ENCODE data around the gene MSI2. TPM values are rescaled to one million over a fixed set of nuclear protein-coding genes. Genes with fewer than 3 reads are reported as not detected.

MSI2 gene
- total RNA-seq, 1 donor from 2014 or later = 67.9 TPM

DNA sequence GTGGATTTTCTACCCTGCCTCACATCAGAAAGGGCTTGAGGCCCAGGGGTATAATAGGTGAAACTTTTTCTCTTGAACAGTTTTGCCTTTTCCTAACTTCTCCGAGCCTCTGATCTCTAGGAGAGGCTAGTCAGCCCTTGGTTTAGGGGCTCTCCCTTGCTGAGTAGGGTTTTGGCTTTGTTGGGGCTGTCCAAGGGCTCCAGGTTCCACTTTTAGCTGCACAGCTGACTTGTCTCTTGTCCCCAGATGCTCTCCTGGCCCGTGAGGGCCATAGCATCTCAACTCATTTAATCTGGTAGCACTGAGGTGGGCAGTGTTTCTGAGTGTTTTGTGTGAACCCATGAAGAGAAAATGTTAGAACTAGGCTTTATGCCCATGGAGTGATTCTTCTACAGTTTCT lies 103.9 kb downstream of the MSI2 start:
- Mint-ChIP-seq H3K9me3 (ENCODE audit: unreplicated experiment) (peaks cover 2% of the 10 kb centered on the region), H3K4me1 (ENCODE audit: low read depth, unreplicated experiment) (peaks cover 20% of the 10 kb centered on the region), H3K27ac (ENCODE audit: unreplicated experiment) (no peak overlapping the region), H3K27me3 (ENCODE audit: low read depth, unreplicated experiment) (no peaks in the 10 kb centered on the region), H3K36me3 (ENCODE audit: low read depth, unreplicated experiment) (peaks cover 5% of the 10 kb centered on the region), H3K4me3 (ENCODE audit: unreplicated experiment) (no peak overlapping the region)
- H3K27me3 ChIP-seq (ENCODE audit: insufficient read depth, low read length) = no peaks in the 10 kb centered on the region
- H4K20me1 ChIP-seq (ENCODE audit: insufficient read depth, low read length) = peaks cover 45% of the 10 kb centered on the region
- H3K9me3 ChIP-seq (ENCODE audit: insufficient read depth, low read depth, low read length) = no peaks in the 10 kb centered on the region
- H2AFZ ChIP-seq (ENCODE audit: low read depth, low read length) = no peak overlapping the region
- H3K36me3 ChIP-seq (ENCODE audit: insufficient read depth, low read length) = no peaks in the 10 kb centered on the region
- no peak overlapping the region for H3K27ac ChIP-seq (ENCODE audit: low read depth, low read length)
- no peak for DNase-seq (ENCODE audit: low read depth)
- peaks cover 12% of the 10 kb centered on the region for H3K79me2 ChIP-seq (ENCODE audit: insufficient read depth, low read length)
- no peak for FAIRE-seq
- peaks cover 7% of the 10 kb centered on the region for H3K4me1 ChIP-seq (ENCODE audit: insufficient read depth, low read length)
- TF ChIP-seq EZH2 (IDR thresholded peaks at IDR 0.05; ENCODE audit: insufficient read depth, low read length) = no peak
- TF ChIP-seq, protein P1, sequence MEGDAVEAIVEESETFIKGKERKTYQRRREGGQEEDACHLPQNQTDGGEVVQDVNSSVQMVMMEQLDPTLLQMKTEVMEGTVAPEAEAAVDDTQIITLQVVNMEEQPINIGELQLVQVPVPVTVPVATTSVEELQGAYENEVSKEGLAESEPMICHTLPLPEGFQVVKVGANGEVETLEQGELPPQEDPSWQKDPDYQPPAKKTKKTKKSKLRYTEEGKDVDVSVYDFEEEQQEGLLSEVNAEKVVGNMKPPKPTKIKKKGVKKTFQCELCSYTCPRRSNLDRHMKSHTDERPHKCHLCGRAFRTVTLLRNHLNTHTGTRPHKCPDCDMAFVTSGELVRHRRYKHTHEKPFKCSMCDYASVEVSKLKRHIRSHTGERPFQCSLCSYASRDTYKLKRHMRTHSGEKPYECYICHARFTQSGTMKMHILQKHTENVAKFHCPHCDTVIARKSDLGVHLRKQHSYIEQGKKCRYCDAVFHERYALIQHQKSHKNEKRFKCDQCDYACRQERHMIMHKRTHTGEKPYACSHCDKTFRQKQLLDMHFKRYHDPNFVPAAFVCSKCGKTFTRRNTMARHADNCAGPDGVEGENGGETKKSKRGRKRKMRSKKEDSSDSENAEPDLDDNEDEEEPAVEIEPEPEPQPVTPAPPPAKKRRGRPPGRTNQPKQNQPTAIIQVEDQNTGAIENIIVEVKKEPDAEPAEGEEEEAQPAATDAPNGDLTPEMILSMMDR (IDR thresholded peaks at IDR 0.05; ENCODE audit: insufficient read depth, low read depth, low read length) = no peak
- H3K4me2 ChIP-seq (ENCODE audit: low read length) = no peak overlapping the region
- H3K9ac ChIP-seq (ENCODE audit: low read length) = no peak overlapping the region
- no peak overlapping the region for H3K4me3 ChIP-seq (ENCODE audit: insufficient read depth, low read depth, low read length)

DNA sequence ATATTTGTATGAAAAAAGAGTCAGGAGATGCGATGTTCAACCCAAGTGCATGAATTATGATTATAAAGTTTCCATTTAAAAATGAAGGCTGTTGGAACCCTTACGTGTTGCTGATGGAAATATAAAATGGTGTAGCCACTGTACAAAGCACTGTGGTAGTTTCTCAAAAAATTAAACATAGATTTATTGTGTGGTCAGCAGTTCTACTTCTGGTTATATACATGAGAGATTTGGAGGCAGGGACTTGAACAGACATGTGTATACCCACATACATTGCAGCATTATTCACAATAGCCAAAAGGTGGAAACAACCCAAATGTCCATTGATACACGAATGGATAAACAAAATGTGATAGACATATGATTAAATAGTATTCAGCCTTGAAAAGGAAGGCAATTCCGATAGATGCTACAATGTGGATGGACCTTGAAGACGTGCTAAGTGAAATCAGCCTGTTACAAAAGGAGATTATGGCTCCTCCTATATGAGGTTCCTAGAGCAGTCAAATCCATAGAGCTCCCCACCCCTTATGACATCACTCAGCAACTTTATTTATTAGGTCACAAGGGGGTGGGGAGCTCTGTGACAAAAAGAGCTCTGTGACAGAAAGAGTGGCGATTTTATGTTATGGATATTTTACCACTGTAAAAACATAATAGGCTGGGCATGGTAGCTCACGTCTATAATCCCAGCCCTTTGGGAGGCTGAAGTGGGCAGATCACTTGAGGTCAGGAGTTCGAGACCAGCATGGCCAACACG lies 106.7 kb downstream of the MSI2 start:
- Histone ChIP-seq H3K4me1 (ENCODE audit: insufficient read depth, low read length) (peaks cover 9% of the 10 kb centered on the region), H2AFZ (ENCODE audit: low read depth, low read length) (no peak overlapping the region), H3K4me3 (ENCODE audit: insufficient read depth, low read depth, low read length) (no peak overlapping the region), H3K36me3 (ENCODE audit: insufficient read depth, low read length) (no peaks in the 10 kb centered on the region), H3K79me2 (ENCODE audit: insufficient read depth, low read length) (peaks cover 15% of the 10 kb centered on the region), H4K20me1 (ENCODE audit: insufficient read depth, low read length) (peaks cover 43% of the 10 kb centered on the region), H3K9ac (ENCODE audit: low read length) (no peak overlapping the region), H3K9me3 (ENCODE audit: insufficient read depth, low read depth, low read length) (no peaks in the 10 kb centered on the region), H3K27me3 (ENCODE audit: insufficient read depth, low read length) (no peaks in the 10 kb centered on the region), H3K27ac (ENCODE audit: low read depth, low read length) (no peak overlapping the region), H3K4me2 (ENCODE audit: low read length) (no peak overlapping the region)
- DNase-seq (ENCODE audit: low read depth) (no peak), FAIRE-seq (no peak)
- Mint-ChIP-seq H3K36me3 (ENCODE audit: low read depth, unreplicated experiment) (peaks cover 8% of the 10 kb centered on the region), H3K27ac (ENCODE audit: unreplicated experiment) (no peak overlapping the region), H3K9me3 (ENCODE audit: unreplicated experiment) (peaks cover 2% of the 10 kb centered on the region), H3K4me3 (ENCODE audit: unreplicated experiment) (no peak overlapping the region), H3K27me3 (ENCODE audit: low read depth, unreplicated experiment) (no peaks in the 10 kb centered on the region), H3K4me1 (ENCODE audit: low read depth, unreplicated experiment) (peaks cover 12% of the 10 kb centered on the region)
- TF ChIP-seq, protein P1 (IDR thresholded peaks at IDR 0.05; ENCODE audit: insufficient read depth, low read depth, low read length) = no peak
- TF ChIP-seq EZH2 (IDR thresholded peaks at IDR 0.05; ENCODE audit: insufficient read depth, low read length) = no peak

DNA sequence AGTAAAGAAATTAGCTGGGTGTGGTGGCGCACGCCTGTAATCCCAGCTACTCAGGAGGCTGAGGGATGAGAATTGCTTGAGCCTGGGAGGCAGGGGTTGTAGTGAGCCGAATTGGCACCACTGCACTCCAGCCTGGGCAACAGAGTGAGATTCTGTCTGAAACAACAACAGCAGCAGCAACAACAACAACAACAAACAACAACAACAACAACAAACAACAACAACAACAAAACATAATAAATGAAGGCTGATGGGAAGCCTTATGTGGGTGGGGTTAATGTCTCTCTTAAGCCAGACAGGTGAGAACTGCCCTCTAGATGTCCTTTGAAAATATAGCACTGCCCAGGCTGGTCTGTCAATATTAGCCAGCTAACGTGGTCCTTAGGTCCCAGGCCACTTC lies 107.3 kb downstream of the MSI2 start:
- no peak overlapping the region for H3K4me3 Mint-ChIP-seq (ENCODE audit: unreplicated experiment)
- H3K9me3 ChIP-seq (ENCODE audit: insufficient read depth, low read depth, low read length) = no peaks in the 10 kb centered on the region
- no peak overlapping the region for H3K27ac Mint-ChIP-seq (ENCODE audit: unreplicated experiment)
- H3K36me3 Mint-ChIP-seq (ENCODE audit: low read depth, unreplicated experiment) = peaks cover 8% of the 10 kb centered on the region
- FAIRE-seq = no peak
- peaks cover 40% of the 10 kb centered on the region for H4K20me1 ChIP-seq (ENCODE audit: insufficient read depth, low read length)
- H3K27me3 ChIP-seq (ENCODE audit: insufficient read depth, low read length) = no peaks in the 10 kb centered on the region
- H3K79me2 ChIP-seq (ENCODE audit: insufficient read depth, low read length) = peaks cover 17% of the 10 kb centered on the region
- no peaks in the 10 kb centered on the region for H3K36me3 ChIP-seq (ENCODE audit: insufficient read depth, low read length)
- H3K4me1 ChIP-seq (ENCODE audit: insufficient read depth, low read length) = peaks cover 9% of the 10 kb centered on the region
- H3K27me3 Mint-ChIP-seq (ENCODE audit: low read depth, unreplicated experiment) = no peaks in the 10 kb centered on the region
- peaks cover 2% of the 10 kb centered on the region for H3K9me3 Mint-ChIP-seq (ENCODE audit: unreplicated experiment)
- H2AFZ ChIP-seq (ENCODE audit: low read depth, low read length) = no peak overlapping the region
- no peak overlapping the region for H3K4me2 ChIP-seq (ENCODE audit: low read length)
- DNase-seq (ENCODE audit: low read depth) = no peak
- no peak overlapping the region for H3K27ac ChIP-seq (ENCODE audit: low read depth, low read length)
- no peak overlapping the region for H3K9ac ChIP-seq (ENCODE audit: low read length)
- no peak for TF ChIP-seq EZH2 (IDR thresholded peaks at IDR 0.05; ENCODE audit: insufficient read depth, low read length)
- TF ChIP-seq, protein P1 (IDR thresholded peaks at IDR 0.05; ENCODE audit: insufficient read depth, low read depth, low read length) = no peak
- H3K4me3 ChIP-seq (ENCODE audit: insufficient read depth, low read depth, low read length) = no peak overlapping the region
- H3K4me1 Mint-ChIP-seq (ENCODE audit: low read depth, unreplicated experiment) = peaks cover 9% of the 10 kb centered on the region
